ENCODE data around the gene BANP. TPM values are rescaled to one million over a fixed set of nuclear protein-coding genes. Genes with fewer than 3 reads are reported as not detected.
A peak's percentile ranks its signal among the peaks of the same experiment; 100 is the strongest.
"Not testable (repeated sequence)": the region's sequence is repeated elsewhere in the genome, so short reads cannot be mapped to it uniquely, and the experiment has no call there.

The BANP gene
- total and polyA plus RNA-seq, 2 experiments from 2014 or later: 26.7 to 27.9 TPM

DNA sequence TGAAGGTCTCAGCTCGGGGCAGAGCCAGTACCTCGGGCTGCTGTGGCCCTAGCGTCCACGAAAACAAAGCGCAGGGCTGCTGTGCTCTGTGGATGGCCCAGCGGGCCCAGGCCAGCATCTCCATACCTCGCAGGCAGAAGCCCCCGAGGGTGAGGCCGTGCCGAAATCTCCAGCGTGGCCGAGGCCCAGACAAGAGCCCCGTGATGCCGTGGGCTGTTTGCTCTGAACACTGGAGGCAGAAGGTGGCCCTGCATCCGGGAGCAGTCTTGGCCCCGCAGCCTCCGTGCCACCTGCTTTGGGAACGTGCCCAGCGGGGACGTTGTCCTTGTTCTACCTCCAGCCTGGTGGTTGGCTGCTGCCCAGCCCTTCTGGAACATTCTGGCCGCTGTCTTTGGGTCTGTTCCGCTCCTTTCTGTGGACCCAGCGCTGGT lies 121.4 kb downstream of the BANP start:
- Histone ChIP-seq H3K4me1 (ENCODE audit: low read depth) (peaks cover 9% of the 10 kb centered on the region), H3K27me3 (no peaks in the 10 kb centered on the region), H3K9me3 (ENCODE audit: low read depth) (no peaks in the 10 kb centered on the region), H3K27ac (no peak overlapping the region), H3K4me3 (no peak overlapping the region), H3K36me3 (no peaks in the 10 kb centered on the region)
- no peak for TF ChIP-seq CTCF (IDR thresholded peaks at IDR 0.05; ENCODE audit: low read depth, low read length)
- DNase-seq (ENCODE audit: low read depth in 1 of 2, low spot score in 1 of 2): no peak

DNA sequence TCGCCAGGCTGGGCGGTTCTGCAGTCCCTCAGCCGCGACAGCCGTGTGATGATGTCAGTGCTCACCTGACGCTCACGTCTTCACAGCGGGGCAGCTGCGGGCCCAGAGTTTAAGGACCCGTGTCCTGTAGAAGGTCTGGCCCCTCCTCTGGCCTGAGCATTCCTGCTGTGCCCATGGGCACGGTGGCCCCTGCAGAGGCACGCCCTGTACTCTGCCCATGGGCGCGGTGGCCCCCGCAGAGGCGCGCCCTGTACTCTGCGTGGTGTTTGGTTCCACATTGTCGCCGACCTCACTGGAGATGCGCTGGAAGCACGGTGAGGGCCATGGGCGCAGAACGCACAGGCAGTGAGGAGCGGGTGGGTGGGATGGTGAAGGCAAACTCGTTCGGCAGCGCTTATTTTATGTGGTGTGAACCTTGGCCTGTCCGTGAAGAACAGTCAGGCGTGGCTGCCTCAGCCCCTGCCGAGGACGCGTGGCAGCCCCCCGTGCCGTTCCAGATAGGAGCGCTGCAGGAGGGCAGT lies 122.0 kb downstream of the BANP start:
- no peak for DNase-seq (ENCODE audit: low read depth in 1 of 2, low spot score in 1 of 2)
- H3K36me3 ChIP-seq: no peaks in the 10 kb centered on the region
- no peak for TF ChIP-seq CTCF (IDR thresholded peaks at IDR 0.05; ENCODE audit: low read depth, low read length)

GRCh38 chr16:88074041-88074440 lies 122.8 kb downstream of the BANP start:
- Histone ChIP-seq H3K27me3 (no peaks in the 10 kb centered on the region), H3K4me1 (ENCODE audit: low read depth) (peaks cover 16% of the 10 kb centered on the region), H3K4me3 (no peak overlapping the region), H3K36me3 (no peaks in the 10 kb centered on the region), H3K9me3 (ENCODE audit: low read depth) (no peaks in the 10 kb centered on the region), H3K27ac (no peak overlapping the region)
- TF ChIP-seq CTCF (IDR thresholded peaks at IDR 0.05; ENCODE audit: low read depth, low read length): no peak
- no peak for DNase-seq (ENCODE audit: low read depth in 1 of 2, low spot score in 1 of 2)

More for the DNA sequence above, 122.0 kb downstream of the BANP start:
- H3K9me3 ChIP-seq (ENCODE audit: low read depth): no peaks in the 10 kb centered on the region
- no peaks in the 10 kb centered on the region for H3K27me3 ChIP-seq
- H3K4me3 ChIP-seq: no peak overlapping the region
- H3K27ac ChIP-seq: no peak overlapping the region
- H3K4me1 ChIP-seq (ENCODE audit: low read depth): peaks cover 15% of the 10 kb centered on the region

GRCh38 chr16:88076211-88076931 lies 125.1 kb downstream of the BANP start:
- TF ChIP-seq CTCF (IDR thresholded peaks at IDR 0.05; ENCODE audit: low read depth, low read length): no peak
- no peaks in the 10 kb centered on the region for H3K36me3 ChIP-seq
- H3K27me3 ChIP-seq: no peaks in the 10 kb centered on the region
- peak overlapping the region; percentile 80 for H3K27ac ChIP-seq
- no peaks in the 10 kb centered on the region for H3K9me3 ChIP-seq (ENCODE audit: low read depth)
- peaks cover 16% of the 10 kb centered on the region for H3K4me1 ChIP-seq (ENCODE audit: low read depth)
- no peak for DNase-seq (ENCODE audit: low read depth in 1 of 2, low spot score in 1 of 2)
- H3K4me3 ChIP-seq: no peak overlapping the region

DNA sequence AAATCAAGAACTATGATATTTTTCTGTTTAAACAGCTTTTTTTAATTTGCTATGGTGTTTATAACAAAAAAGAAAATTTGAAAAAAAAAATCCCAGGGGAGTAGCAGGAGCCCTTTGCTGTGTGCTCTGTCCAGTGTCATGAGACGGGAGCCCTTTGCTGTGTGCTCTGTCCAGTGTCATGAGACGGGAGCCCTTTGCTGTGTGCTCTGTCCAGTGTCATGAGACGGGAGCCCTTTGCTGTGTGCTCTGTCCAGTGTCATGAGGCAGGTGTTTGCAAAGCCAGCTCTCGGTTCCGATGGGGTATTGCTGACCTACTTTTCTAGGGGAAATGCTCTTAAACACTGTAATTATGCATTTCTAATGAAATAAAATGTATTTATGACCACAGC lies 125.7 kb downstream of the BANP start:
- not testable (repeated sequence) for H3K36me3 ChIP-seq; H3K4me3 ChIP-seq; H3K27me3 ChIP-seq; H3K9me3 ChIP-seq (ENCODE audit: low read depth)
- H3K4me1 ChIP-seq (ENCODE audit: low read depth): peaks cover 16% of the 10 kb centered on the region
- peak overlapping the region; percentile 80 for H3K27ac ChIP-seq
- peak in 1 of 2 donors; percentile 38 for DNase-seq (ENCODE audit: low read depth in 1 of 2, low spot score in 1 of 2)

GRCh38 chr16:88077328-88078108 lies 126.3 kb downstream of the BANP start:
- H3K4me3 ChIP-seq: no peak overlapping the region
- no peaks in the 10 kb centered on the region for H3K27me3 ChIP-seq
- peak in 1 of 2 donors; percentile 42 for DNase-seq (ENCODE audit: low read depth in 1 of 2, low spot score in 1 of 2)
- H3K4me1 ChIP-seq (ENCODE audit: low read depth): peaks cover 16% of the 10 kb centered on the region
- H3K9me3 ChIP-seq (ENCODE audit: low read depth): no peaks in the 10 kb centered on the region
- peak overlapping the region; percentile 80 for H3K27ac ChIP-seq
- H3K36me3 ChIP-seq: no peaks in the 10 kb centered on the region
- TF ChIP-seq CTCF (IDR thresholded peaks at IDR 0.05; ENCODE audit: low read depth, low read length): no peak

Measured in cardiac muscle cell (in vitro differentiated cells and primary cell).